Vagina (tissue), 2 donors: ENCODE results near the gene SLC39A11. TPM values are rescaled to one million over a fixed set of nuclear protein-coding genes. Genes with fewer than 3 reads are reported as not detected.

ENCODE experiments used
- DNase-seq, 2 donors: peaks; one replicate each; pipeline ENCODE4 v3.0.0-alpha.2; 2017; ENCODE audit errors: extremely low spot score in 2 of 2
- H3K27ac ChIP-seq: fragments of 200-600 bp; sonication (generic); one replicate; pipeline ENCODE4 v1.5.1; 2019
- H3K27me3 ChIP-seq: fragments of 200-600 bp; sonication (generic); one replicate; pipeline ENCODE4 v1.5.1; 2019
- H3K36me3 ChIP-seq, 2 donors: fragments of 200-600 bp; sonication (generic); one replicate each; pipeline ENCODE4 v1.5.1; 2017 to 2019
- H3K4me1 ChIP-seq: fragments of 200-600 bp; sonication (generic); one replicate; pipeline ENCODE4 v1.5.1; 2019
- H3K4me3 ChIP-seq, 2 donors: fragments of 200-600 bp; sonication (generic); 1 replicate in 1 of 2; 2 replicates in 1 of 2; pipeline ENCODE4 v1.5.1; 2016 to 2019
- H3K9me3 ChIP-seq: fragments of 200-600 bp; sonication (generic); one replicate; pipeline ENCODE4 v1.5.1; 2019
- CTCF ChIP-seq, 3 experiments: fragments of 450-650 bp in 2 of 3; fragments of 200-600 bp in 1 of 3; sonication (generic) in 1 of 3; IDR thresholded peaks; one replicate each; pipeline ENCODE4 v1.5.1; 2017 to 2019; ENCODE audit warnings: antibody characterized with exemption in 3 of 3, mild to moderate bottlenecking in 2 of 3, moderate library complexity in 2 of 3
- POLR2A ChIP-seq, 2 donors: fragments of 450-650 bp; IDR thresholded peaks; one replicate each; pipeline ENCODE4 v1.6.1; 2017; ENCODE audit warnings: antibody characterized with exemption in 2 of 2, mild to moderate bottlenecking in 2 of 2, moderate library complexity in 2 of 2
- POLR2AphosphoS5 ChIP-seq, 2 donors: sonication (generic); formaldehyde crosslinking; IDR thresholded peaks; one replicate each; pipeline ENCODE4 v1.9.0; 2017; ENCODE audit warnings: antibody characterized with exemption in 2 of 2, mild to moderate bottlenecking in 2 of 2, low read depth in 1 of 2; ENCODE audit not compliant: insufficient read depth in 1 of 2
- intact Hi-C: fragments of 100-400 bp; cut with DNase I; formaldehyde crosslinking; loops from one replicate; pipeline ENCODE4 v1.15.1; 2023
- total RNA-seq: library from RNA; depleted of rRNA; stranded (reverse); fragments of >200 nt; gene quantifications from one replicate; pipeline ENCODE4 v1.2.3, GENCODE V29; 2016

The SLC39A11 gene
- total RNA-seq, 1 donor from 2014 or later: 22.6 TPM

- Histone ChIP-seq H3K4me1 (peaks cover 18% of the 10 kb centered on the region), H3K27ac (no peak overlapping the region), H3K27me3 (no peaks in the 10 kb centered on the region), H3K36me3 (no peaks in the 10 kb centered on the region), H3K4me3 (no peak overlapping the region), H3K9me3 (no peaks in the 10 kb centered on the region)
- no peak for DNase-seq
- TF ChIP-seq CTCF (IDR thresholded peaks at IDR 0.05): no peak
- no peak for TF ChIP-seq POLR2A (IDR thresholded peaks at IDR 0.05)
- TF ChIP-seq POLR2AphosphoS5 (IDR thresholded peaks at IDR 0.05; ENCODE audit: insufficient read depth in 1 of 2, low read depth in 1 of 2): no peak
- intact Hi-C loops: no loop called here
Measured at GRCh38 chr17:72696721-72697120, 395.8 kb downstream of the SLC39A11 start.

GRCh38 chr17:72696156-72696555, 396.3 kb downstream of the SLC39A11 start:
- H3K9me3 ChIP-seq: no peaks in the 10 kb centered on the region
- H3K36me3 ChIP-seq: no peaks in the 10 kb centered on the region
- no peak for DNase-seq
- H3K27me3 ChIP-seq: no peaks in the 10 kb centered on the region
- no peak overlapping the region for H3K27ac ChIP-seq
- H3K4me3 ChIP-seq: no peak overlapping the region
- intact Hi-C loops: no loop called here
- peaks cover 18% of the 10 kb centered on the region for H3K4me1 ChIP-seq
- TF ChIP-seq POLR2AphosphoS5 (IDR thresholded peaks at IDR 0.05; ENCODE audit: insufficient read depth in 1 of 2, low read depth in 1 of 2) (no peak), POLR2A (IDR thresholded peaks at IDR 0.05) (no peak), CTCF (IDR thresholded peaks at IDR 0.05) (no peak)

GRCh38 chr17:72693956-72694355, 398.5 kb downstream of the SLC39A11 start:
- H3K4me3 ChIP-seq: no peak overlapping the region
- intact Hi-C loops: no loop called here
- no peaks in the 10 kb centered on the region for H3K36me3 ChIP-seq
- no peak for DNase-seq
- peaks cover 12% of the 10 kb centered on the region for H3K4me1 ChIP-seq
- H3K9me3 ChIP-seq: no peaks in the 10 kb centered on the region
- no peak overlapping the region for H3K27ac ChIP-seq
- TF ChIP-seq POLR2A (IDR thresholded peaks at IDR 0.05): no peak
- TF ChIP-seq POLR2AphosphoS5 (IDR thresholded peaks at IDR 0.05; ENCODE audit: insufficient read depth in 1 of 2, low read depth in 1 of 2): no peak
- no peak for TF ChIP-seq CTCF (IDR thresholded peaks at IDR 0.05)
- H3K27me3 ChIP-seq: no peaks in the 10 kb centered on the region

GRCh38 chr17:72693151-72693878, 399.2 kb downstream of the SLC39A11 start:
- H3K27ac ChIP-seq: no peak overlapping the region
- no peak overlapping the region for H3K4me3 ChIP-seq
- TF ChIP-seq POLR2A (IDR thresholded peaks at IDR 0.05) (no peak), CTCF (IDR thresholded peaks at IDR 0.05) (no peak), POLR2AphosphoS5 (IDR thresholded peaks at IDR 0.05; ENCODE audit: insufficient read depth in 1 of 2, low read depth in 1 of 2) (no peak)
- no peaks in the 10 kb centered on the region for H3K9me3 ChIP-seq
- peaks cover 15% of the 10 kb centered on the region for H3K4me1 ChIP-seq
- no peak for DNase-seq
- H3K36me3 ChIP-seq: no peaks in the 10 kb centered on the region
- H3K27me3 ChIP-seq: no peaks in the 10 kb centered on the region
- intact Hi-C loops: no loop called here

- Histone ChIP-seq H3K9me3 (no peaks in the 10 kb centered on the region), H3K4me1 (peaks cover 19% of the 10 kb centered on the region), H3K27ac (no peak overlapping the region), H3K27me3 (no peaks in the 10 kb centered on the region), H3K4me3 (no peak overlapping the region), H3K36me3 (no peaks in the 10 kb centered on the region)
- DNase-seq: no peak
- intact Hi-C loops: no loop called here
- TF ChIP-seq POLR2AphosphoS5 (IDR thresholded peaks at IDR 0.05; ENCODE audit: insufficient read depth in 1 of 2, low read depth in 1 of 2) (no peak), CTCF (IDR thresholded peaks at IDR 0.05) (no peak), POLR2A (IDR thresholded peaks at IDR 0.05) (no peak)
Measured at GRCh38 chr17:72692676-72693075, 399.8 kb downstream of the SLC39A11 start.
